GM12878 (cell line): ENCODE data around the gene KDM4C. TPM values are rescaled to one million over a fixed set of nuclear protein-coding genes. Genes with fewer than 3 reads are reported as not detected.

Source experiments
- ATAC-seq: fragments of 200-7000 bp; cut with Tn5 transposase; 3 replicates; pipeline ENCODE4 v1.9.1; 2020; ENCODE audit warnings: mild to moderate bottlenecking, moderate library complexity
- BruUV-seq: library from RNA; stranded (reverse); fragments of 400-500 nt; replicated peaks from 2 replicates; lab custom pipeline; 2021; lab: Mats Ljungman, UMichigan
- CTCF ChIA-PET: fragments of 300-600 bp; sonication (Branson Sonifier 250); formaldehyde crosslinking; extraction: SDS; loops from one replicate; lab custom pipeline; 2021; ENCODE audit warnings: inconsistent platforms; lab: Yijun Ruan, JAX
- POLR2A ChIA-PET: fragments of 350-600 bp; formaldehyde crosslinking; extraction: SDS; loops from one replicate; lab custom pipeline; 2021; ENCODE audit warnings: inconsistent platforms; lab: Charles Lee
- RAD21 ChIA-PET: fragments of 300-600 bp; sonication (Branson Sonifier 250); formaldehyde crosslinking; loops from one replicate; lab custom pipeline; 2023; ENCODE audit warnings: antibody characterized with exemption; ENCODE audit not compliant: unreplicated experiment; lab: Charles Lee
- SMC1A ChIA-PET: fragments of 300-600 bp; sonication (Branson Sonifier 250); formaldehyde crosslinking; loops from one replicate; lab custom pipeline; 2023; ENCODE audit not compliant: unreplicated experiment, uncharacterized antibody; lab: Charles Lee
- DNase-seq: peaks from one replicate; pipeline ENCODE4 v3.0.0-alpha.2; 2011; ENCODE audit warnings: low read depth, low spot score
- FAIRE-seq: peaks from 3 replicates; lab custom pipeline; 2011; peaks lifted over from hg19 to GRCh38; lab: Jason Lieb, UNC
- H2AFZ ChIP-seq: 2 replicates; pipeline ENCODE4 v1.6.0; 2011; ENCODE audit warnings: low read depth, low read length, control low read depth; ENCODE audit not compliant: control insufficient read depth
- H3K27ac ChIP-seq: 2 replicates; pipeline ENCODE4 v1.5.1; 2011; ENCODE audit warnings: control low read depth; ENCODE audit not compliant: control insufficient read depth, insufficient read depth
- H3K27me3 ChIP-seq, 2 experiments: replicated peaks in 1 of 2; 2 replicates each; pipeline versions ENCODE4 v1.6.0 to v1.6.1; 2011; ENCODE audit warnings: low read length in 1 of 2; ENCODE audit not compliant: control insufficient read depth in 2 of 2, insufficient read depth in 2 of 2
- H3K36me3 ChIP-seq, 2 experiments: 2 replicates each; pipeline ENCODE4 v1.5.1; 2011; ENCODE audit warnings: low read length in 1 of 2; ENCODE audit not compliant: control insufficient read depth in 2 of 2, insufficient read depth in 2 of 2
- H3K4me1 ChIP-seq: 2 replicates; pipeline ENCODE4 v1.6.1; 2011; ENCODE audit warnings: mild to moderate bottlenecking, low read length, moderate library complexity, mixed read lengths; ENCODE audit not compliant: control insufficient read depth, insufficient read depth
- H3K4me2 ChIP-seq: 2 replicates; pipeline ENCODE4 v1.6.0; 2011; ENCODE audit warnings: control low read depth; ENCODE audit not compliant: control insufficient read depth, insufficient read depth
- H3K4me3 ChIP-seq: fragments of 200-600 bp; sonication (generic); 2 replicates; pipeline ENCODE4 v1.5.1; 2016
- H3K79me2 ChIP-seq: 2 replicates; pipeline ENCODE4 v1.6.0; 2011; ENCODE audit warnings: low read length; ENCODE audit not compliant: control insufficient read depth, insufficient read depth
- H3K9ac ChIP-seq: 2 replicates; pipeline ENCODE4 v1.8.0; 2011; ENCODE audit warnings: low read length, control low read depth, mixed read lengths; ENCODE audit not compliant: control insufficient read depth, insufficient read depth
- H3K9me3 ChIP-seq: replicated peaks from 3 replicates; pipeline ENCODE4 v1.5.1; 2011; ENCODE audit warnings: mild to moderate bottlenecking, low read length; ENCODE audit not compliant: control insufficient read depth, insufficient read depth
- H4K20me1 ChIP-seq: 2 replicates; pipeline ENCODE4 v1.6.0; 2011; ENCODE audit not compliant: control insufficient read depth, insufficient read depth
- ATF7 ChIP-seq: fragments of 450-650 bp; IDR thresholded peaks from 2 replicates; pipeline ENCODE4 v1.6.1; 2016; ENCODE audit warnings: low read depth, mild to moderate bottlenecking
- CBX3 ChIP-seq: fragments of 200-600 bp; sonication (generic); IDR thresholded peaks from 2 replicates; pipeline ENCODE4 v1.6.1; 2016; ENCODE audit warnings: low read depth, borderline replicate concordance
- KDM1A ChIP-seq: fragments of 200-600 bp; sonication (generic); IDR thresholded peaks from 2 replicates; pipeline ENCODE4 v1.6.1; 2016; ENCODE audit warnings: borderline replicate concordance
- SMAD1 ChIP-seq: fragments of 450-650 bp; IDR thresholded peaks from 2 replicates; pipeline ENCODE4 v1.6.1; 2018; ENCODE audit warnings: mild to moderate bottlenecking, low read depth; ENCODE audit not compliant: partially characterized antibody
- SREBF2 ChIP-seq: IDR thresholded peaks from 2 replicates; pipeline ENCODE4 v1.6.1; 2012; ENCODE audit warnings: mild to moderate bottlenecking, low read length
- SUZ12 ChIP-seq: fragments of 200-600 bp; sonication (generic); IDR thresholded peaks from one replicate; pipeline ENCODE4 v1.6.1; 2018; ENCODE audit warnings: antibody characterized with exemption, mild to moderate bottlenecking; ENCODE audit not compliant: unreplicated experiment
- YBX1 ChIP-seq: fragments of 450-650 bp; IDR thresholded peaks from 2 replicates; pipeline ENCODE4 v1.6.1; 2016; ENCODE audit warnings: antibody characterized with exemption
- YY1 ChIP-seq: IDR thresholded peaks from 2 replicates; pipeline ENCODE4 v1.6.1; 2011; ENCODE audit warnings: low read depth, mild to moderate bottlenecking, low read length
- ZNF24 ChIP-seq: fragments of 450-650 bp; IDR thresholded peaks from 2 replicates; pipeline ENCODE4 v1.6.1; 2017; ENCODE audit warnings: antibody characterized with exemption, mild to moderate bottlenecking
- WGBS: methylation state at CpG from one replicate; pipeline ENCODE4 v1.1.6; 2016; ENCODE audit warnings: low lambda C conversion rate; ENCODE audit not compliant: insufficient replicate concordance, insufficient coverage; ENCODE audit errors: missing lambda C conversion rate; 5-methylcytosine and 5-hydroxymethylcytosine counted together
- in situ Hi-C: fragments of 300-500 bp; cut with MboI; formaldehyde crosslinking; loops from 9 replicates; pipeline ENCODE4 v1.14.3; 2018; ENCODE audit warnings: mixed read lengths
- intact Hi-C: fragments of 100-400 bp; cut with micrococcal nuclease; formaldehyde crosslinking; loops from one replicate; pipeline ENCODE4 v1.14.2; 2022; ENCODE audit not compliant: unreplicated experiment
- polyA plus RNA-seq, 11 experiments: library from polyadenylated mRNA; depleted of rRNA in 4 of 11; unstranded in 6 of 11; stranded (reverse) in 5 of 11; fragments of >200 nt; fragmentation: Nextera tagmentation in 4 of 11; fragmentation: Illumina TruSeq in 1 of 11; extraction: Ambion mirVana in 4 of 11; extraction: Trizol in 1 of 11; gene quantifications; 1 replicate in 1 of 11; 2 replicates in 10 of 11; pipeline versions ENCODE4 v1.2.1 to v1.2.3, GENCODE V29; 2011 to 2016; ENCODE audit warnings: inconsistent platforms in 2 of 11, missing spikeins in 2 of 11, low read depth in 1 of 11
- total RNA-seq, 4 experiments: library from RNA; depleted of rRNA in 3 of 4; stranded (reverse); fragments of >200 nt in 3 of 4; fragmentation: Illumina TruSeq in 1 of 4; extraction: Trizol in 1 of 4; gene quantifications; 2 replicates each; pipeline versions ENCODE4 v1.2.1 to v1.2.3, GENCODE V29; 2013 to 2021
- TF ChIP-seq, protein P1 (sequence below): fragments of 450-650 bp; IDR thresholded peaks from 2 replicates; pipeline ENCODE4 v1.6.1; 2018; ENCODE audit warnings: borderline replicate concordance, mild to moderate bottlenecking; ENCODE audit not compliant: partially characterized antibody
- TF ChIP-seq, protein P2 (sequence below): IDR thresholded peaks from 2 replicates; pipeline ENCODE4 v1.6.1; 2011; ENCODE audit warnings: low read depth, low read length, improper control_type of control experiment, borderline replicate concordance
- TF ChIP-seq, protein P3 (sequence below): fragments of 450-650 bp; IDR thresholded peaks from 2 replicates; pipeline ENCODE4 v1.6.1; 2017; ENCODE audit warnings: borderline replicate concordance

The KDM4C gene
- total and polyA plus RNA-seq, 10 of the 15 experiments (the other 5 are each of a cell fraction or from before 2014, with no cell fraction given), result 6.8 to 41.2 (median 20.1) TPM

DNA sequence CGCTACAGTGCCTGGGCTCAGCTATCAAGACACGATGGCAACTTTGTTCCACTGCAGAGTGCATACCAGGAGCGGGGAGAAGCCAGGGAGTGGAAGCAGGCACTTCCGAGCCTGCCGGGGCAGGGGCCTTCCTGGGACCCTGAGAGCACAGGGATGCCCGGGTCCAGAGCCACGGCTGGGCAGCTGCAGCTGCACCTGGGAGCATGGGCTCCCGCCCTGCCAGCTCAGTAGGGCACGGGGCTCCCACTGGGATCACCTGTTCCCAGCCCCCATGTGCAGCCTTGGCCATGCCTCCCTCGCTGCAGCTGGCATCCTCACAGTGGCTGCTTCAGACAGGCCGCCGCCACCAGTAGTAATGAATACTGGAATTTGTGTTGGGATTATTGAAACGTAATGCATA is 391.5 kb downstream of the KDM4C start (continued):
- TF ChIP-seq, protein P1, sequence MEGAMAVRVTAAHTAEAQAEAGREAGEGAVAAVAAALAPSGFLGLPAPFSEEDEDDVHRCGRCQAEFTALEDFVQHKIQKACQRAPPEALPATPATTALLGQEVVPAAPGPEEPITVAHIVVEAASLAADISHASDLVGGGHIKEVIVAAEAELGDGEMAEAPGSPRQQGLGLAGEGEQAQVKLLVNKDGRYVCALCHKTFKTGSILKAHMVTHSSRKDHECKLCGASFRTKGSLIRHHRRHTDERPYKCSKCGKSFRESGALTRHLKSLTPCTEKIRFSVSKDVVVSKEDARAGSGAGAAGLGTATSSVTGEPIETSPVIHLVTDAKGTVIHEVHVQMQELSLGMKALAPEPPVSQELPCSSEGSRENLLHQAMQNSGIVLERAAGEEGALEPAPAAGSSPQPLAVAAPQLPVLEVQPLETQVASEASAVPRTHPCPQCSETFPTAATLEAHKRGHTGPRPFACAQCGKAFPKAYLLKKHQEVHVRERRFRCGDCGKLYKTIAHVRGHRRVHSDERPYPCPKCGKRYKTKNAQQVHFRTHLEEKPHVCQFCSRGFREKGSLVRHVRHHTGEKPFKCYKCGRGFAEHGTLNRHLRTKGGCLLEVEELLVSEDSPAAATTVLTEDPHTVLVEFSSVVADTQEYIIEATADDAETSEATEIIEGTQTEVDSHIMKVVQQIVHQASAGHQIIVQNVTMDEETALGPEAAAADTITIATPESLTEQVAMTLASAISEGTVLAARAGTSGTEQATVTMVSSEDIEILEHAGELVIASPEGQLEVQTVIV, result no peak
- TF ChIP-seq YY1 (no peak), ATF7 (no peak), SMAD1 (no peak), YBX1 (no peak)
- TF ChIP-seq, protein P2, sequence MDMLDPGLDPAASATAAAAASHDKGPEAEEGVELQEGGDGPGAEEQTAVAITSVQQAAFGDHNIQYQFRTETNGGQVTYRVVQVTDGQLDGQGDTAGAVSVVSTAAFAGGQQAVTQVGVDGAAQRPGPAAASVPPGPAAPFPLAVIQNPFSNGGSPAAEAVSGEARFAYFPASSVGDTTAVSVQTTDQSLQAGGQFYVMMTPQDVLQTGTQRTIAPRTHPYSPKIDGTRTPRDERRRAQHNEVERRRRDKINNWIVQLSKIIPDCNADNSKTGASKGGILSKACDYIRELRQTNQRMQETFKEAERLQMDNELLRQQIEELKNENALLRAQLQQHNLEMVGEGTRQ, result no peak

DNA sequence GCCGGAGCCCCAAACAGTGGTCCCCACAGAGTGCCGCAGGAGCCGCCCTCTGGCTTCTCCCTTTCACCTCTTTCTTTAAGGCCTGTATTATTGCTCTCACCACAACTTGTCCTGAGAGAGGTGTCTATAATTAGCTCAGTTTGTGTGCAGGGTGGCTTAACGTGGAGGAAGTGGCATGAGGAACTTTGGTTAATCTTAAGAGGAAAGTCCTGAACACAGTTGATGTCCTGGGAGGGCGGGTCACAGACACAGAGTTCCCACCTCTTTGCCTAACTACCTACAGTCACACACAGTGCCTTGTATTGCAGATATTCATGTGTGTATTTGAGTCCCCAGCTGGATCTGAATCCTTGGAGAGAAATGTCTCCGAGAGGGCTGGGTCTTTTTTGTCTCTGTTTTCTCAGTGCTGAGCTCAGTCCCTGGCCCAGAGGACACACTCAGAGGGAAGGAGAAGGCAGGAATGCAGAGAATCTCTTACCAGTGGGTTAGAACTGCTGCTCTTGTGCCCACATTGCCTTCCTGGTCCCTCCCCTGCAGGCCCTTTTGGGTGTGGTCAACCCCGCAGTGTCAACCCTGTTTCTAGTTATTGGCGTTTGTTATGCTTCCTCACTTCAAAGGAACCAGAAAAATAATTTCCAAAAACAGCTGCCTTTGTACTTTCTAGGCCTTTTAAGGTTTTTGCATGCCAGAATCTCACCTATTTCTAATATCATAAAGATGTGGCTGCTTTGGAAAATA is 392.5 kb downstream of the KDM4C start:
- ChIA-PET POLR2A (no interaction called here), SMC1A (interaction anchor here (0.8 to 1.6 kb wide), 3 partner anchors 11 to 32 kb away, joined by 3 read pairs; no protein-coding TSS in a partner anchor), CTCF (interaction anchor here (0.6 to 1.4 kb wide), 3 partner anchors 51 to 1440 kb away, joined by 3 read pairs; no protein-coding TSS in a partner anchor), RAD21 (no interaction called here)
- BruUV-seq, result no TSS peak
- H3K9ac ChIP-seq, result no peak overlapping the region
- in situ Hi-C loops (no loop called here), intact Hi-C loops (no loop called here)
- FAIRE-seq, result no peak
- no peaks in the 10 kb centered on the region for H3K27me3 ChIP-seq
- WGBS, result 62% methylated on average over 8 of the region's 8 CpGs
- no peak for DNase-seq
- H3K4me3 ChIP-seq, result no peak overlapping the region
- TF ChIP-seq ATF7 (no peak), CBX3 (no peak), SUZ12 (no peak), ZNF24 (no peak), SREBF2 (no peak), KDM1A (no peak)
- TF ChIP-seq, protein P3, sequence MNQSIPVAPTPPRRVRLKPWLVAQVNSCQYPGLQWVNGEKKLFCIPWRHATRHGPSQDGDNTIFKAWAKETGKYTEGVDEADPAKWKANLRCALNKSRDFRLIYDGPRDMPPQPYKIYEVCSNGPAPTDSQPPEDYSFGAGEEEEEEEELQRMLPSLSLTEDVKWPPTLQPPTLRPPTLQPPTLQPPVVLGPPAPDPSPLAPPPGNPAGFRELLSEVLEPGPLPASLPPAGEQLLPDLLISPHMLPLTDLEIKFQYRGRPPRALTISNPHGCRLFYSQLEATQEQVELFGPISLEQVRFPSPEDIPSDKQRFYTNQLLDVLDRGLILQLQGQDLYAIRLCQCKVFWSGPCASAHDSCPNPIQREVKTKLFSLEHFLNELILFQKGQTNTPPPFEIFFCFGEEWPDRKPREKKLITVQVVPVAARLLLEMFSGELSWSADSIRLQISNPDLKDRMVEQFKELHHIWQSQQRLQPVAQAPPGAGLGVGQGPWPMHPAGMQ, result no peak
- H2AFZ ChIP-seq, result no peak overlapping the region
- no peaks in the 10 kb centered on the region for H4K20me1 ChIP-seq
- H3K4me2 ChIP-seq, result no peak overlapping the region
- H3K27ac ChIP-seq, result no peak overlapping the region
- H3K4me1 ChIP-seq, result 0 out of 2 replicates have a peak, but pooled peaks cover 4% of the 10 kb centered on the region
- H3K9me3 ChIP-seq, result no peaks in the 10 kb centered on the region; the same call in 2 of the 3 replicates
- H3K36me3 ChIP-seq, result peaks cover 0 to 13% of the 10 kb centered on the region in 2 experiments; a peak in 3 of 4 replicates
- H3K79me2 ChIP-seq, result no peaks in the 10 kb centered on the region
- no peak for ATAC-seq
